ENCODE results near the gene TLE4.

DNA sequence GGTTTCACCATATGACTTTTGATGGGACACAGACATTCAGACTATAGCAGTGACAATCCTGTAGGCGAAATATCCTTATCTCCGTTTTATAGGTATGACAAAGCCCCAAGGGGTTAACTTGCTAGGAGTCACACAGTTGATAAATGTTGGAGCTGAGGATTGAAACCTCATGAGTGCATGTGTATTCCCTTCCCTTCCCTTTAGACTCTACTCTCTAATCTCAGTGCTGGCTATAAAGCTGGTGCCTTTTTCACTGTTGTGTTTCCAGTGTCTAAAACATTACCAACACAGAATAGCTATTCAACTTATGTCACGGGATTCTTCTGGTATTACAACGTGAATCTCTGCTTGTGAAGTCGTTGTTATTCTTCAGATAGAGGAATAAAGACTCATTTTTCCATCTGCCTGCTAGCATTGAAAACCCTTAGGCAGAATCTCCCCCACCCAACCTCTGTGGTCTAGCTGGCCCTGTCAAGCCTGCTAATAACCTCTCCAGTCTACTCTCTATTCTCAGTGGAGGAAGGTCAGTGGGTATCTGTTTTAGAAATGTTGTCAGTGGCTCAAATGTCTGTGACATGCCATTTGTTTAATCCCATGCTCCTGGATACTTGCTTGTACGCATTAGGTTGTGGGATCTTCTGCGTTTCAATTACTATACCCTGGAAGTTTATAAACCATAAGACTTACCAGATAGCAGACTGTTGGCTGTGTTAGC is 121.2 kb downstream of the TLE4 start:
- TF ChIP-seq, protein P1, sequence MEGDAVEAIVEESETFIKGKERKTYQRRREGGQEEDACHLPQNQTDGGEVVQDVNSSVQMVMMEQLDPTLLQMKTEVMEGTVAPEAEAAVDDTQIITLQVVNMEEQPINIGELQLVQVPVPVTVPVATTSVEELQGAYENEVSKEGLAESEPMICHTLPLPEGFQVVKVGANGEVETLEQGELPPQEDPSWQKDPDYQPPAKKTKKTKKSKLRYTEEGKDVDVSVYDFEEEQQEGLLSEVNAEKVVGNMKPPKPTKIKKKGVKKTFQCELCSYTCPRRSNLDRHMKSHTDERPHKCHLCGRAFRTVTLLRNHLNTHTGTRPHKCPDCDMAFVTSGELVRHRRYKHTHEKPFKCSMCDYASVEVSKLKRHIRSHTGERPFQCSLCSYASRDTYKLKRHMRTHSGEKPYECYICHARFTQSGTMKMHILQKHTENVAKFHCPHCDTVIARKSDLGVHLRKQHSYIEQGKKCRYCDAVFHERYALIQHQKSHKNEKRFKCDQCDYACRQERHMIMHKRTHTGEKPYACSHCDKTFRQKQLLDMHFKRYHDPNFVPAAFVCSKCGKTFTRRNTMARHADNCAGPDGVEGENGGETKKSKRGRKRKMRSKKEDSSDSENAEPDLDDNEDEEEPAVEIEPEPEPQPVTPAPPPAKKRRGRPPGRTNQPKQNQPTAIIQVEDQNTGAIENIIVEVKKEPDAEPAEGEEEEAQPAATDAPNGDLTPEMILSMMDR (conservative IDR thresholded peaks at IDR 0.05; ENCODE audit: low read depth in 2 of 2), result no peak
- TF ChIP-seq CREB1 (CRISPR knock-in tag; IDR thresholded peaks at IDR 0.05; ENCODE audit: low read depth), result no peak
- TF ChIP-seq POLR2AphosphoS5 (IDR thresholded peaks at IDR 0.05; ENCODE audit: low read depth), result no peak
- no peak for TF ChIP-seq EZH2 (IDR thresholded peaks at IDR 0.05; ENCODE audit: low read depth, unreplicated experiment)
- TF ChIP-seq, protein P2, sequence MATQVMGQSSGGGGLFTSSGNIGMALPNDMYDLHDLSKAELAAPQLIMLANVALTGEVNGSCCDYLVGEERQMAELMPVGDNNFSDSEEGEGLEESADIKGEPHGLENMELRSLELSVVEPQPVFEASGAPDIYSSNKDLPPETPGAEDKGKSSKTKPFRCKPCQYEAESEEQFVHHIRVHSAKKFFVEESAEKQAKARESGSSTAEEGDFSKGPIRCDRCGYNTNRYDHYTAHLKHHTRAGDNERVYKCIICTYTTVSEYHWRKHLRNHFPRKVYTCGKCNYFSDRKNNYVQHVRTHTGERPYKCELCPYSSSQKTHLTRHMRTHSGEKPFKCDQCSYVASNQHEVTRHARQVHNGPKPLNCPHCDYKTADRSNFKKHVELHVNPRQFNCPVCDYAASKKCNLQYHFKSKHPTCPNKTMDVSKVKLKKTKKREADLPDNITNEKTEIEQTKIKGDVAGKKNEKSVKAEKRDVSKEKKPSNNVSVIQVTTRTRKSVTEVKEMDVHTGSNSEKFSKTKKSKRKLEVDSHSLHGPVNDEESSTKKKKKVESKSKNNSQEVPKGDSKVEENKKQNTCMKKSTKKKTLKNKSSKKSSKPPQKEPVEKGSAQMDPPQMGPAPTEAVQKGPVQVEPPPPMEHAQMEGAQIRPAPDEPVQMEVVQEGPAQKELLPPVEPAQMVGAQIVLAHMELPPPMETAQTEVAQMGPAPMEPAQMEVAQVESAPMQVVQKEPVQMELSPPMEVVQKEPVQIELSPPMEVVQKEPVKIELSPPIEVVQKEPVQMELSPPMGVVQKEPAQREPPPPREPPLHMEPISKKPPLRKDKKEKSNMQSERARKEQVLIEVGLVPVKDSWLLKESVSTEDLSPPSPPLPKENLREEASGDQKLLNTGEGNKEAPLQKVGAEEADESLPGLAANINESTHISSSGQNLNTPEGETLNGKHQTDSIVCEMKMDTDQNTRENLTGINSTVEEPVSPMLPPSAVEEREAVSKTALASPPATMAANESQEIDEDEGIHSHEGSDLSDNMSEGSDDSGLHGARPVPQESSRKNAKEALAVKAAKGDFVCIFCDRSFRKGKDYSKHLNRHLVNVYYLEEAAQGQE (IDR thresholded peaks at IDR 0.05; ENCODE audit: unreplicated experiment), result no peak
- no peak for TF ChIP-seq EZH2phosphoT487 (IDR thresholded peaks at IDR 0.05; ENCODE audit: unreplicated experiment)
- TF ChIP-seq ZNF331 (CRISPR knock-in tag; IDR thresholded peaks at IDR 0.05; ENCODE audit: low read depth), result no peak
- no peak for TF ChIP-seq NANOG (IDR thresholded peaks at IDR 0.05; ENCODE audit: borderline replicate concordance)
- no peak for TF ChIP-seq JUNB (IDR thresholded peaks at IDR 0.05; ENCODE audit: unreplicated experiment)
- TF ChIP-seq, protein P3, sequence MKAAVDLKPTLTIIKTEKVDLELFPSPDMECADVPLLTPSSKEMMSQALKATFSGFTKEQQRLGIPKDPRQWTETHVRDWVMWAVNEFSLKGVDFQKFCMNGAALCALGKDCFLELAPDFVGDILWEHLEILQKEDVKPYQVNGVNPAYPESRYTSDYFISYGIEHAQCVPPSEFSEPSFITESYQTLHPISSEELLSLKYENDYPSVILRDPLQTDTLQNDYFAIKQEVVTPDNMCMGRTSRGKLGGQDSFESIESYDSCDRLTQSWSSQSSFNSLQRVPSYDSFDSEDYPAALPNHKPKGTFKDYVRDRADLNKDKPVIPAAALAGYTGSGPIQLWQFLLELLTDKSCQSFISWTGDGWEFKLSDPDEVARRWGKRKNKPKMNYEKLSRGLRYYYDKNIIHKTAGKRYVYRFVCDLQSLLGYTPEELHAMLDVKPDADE (IDR thresholded peaks at IDR 0.05), result no peak
- TF ChIP-seq STAT1 (IDR thresholded peaks at IDR 0.05; ENCODE audit: unreplicated experiment), result no peak

Measured in GM23338 (cell line).